K562 (cell line): ENCODE results near the gene AJUBA. TPM values are rescaled to one million over a fixed set of nuclear protein-coding genes. Genes with fewer than 3 reads are reported as not detected.
A peak's percentile ranks its signal among the peaks of the same experiment; 100 is the strongest.

Experiments used
- ATF3 ChIP-seq, 2 experiments: fragments of 450-650 bp in 1 of 2; sonication (generic) in 1 of 2; formaldehyde crosslinking in 1 of 2; IDR thresholded peaks in 1 of 2; conservative IDR thresholded peaks in 1 of 2; 2 replicates each; pipeline versions ENCODE4 v1.6.1 to v1.8.1; 2016 to 2023; ENCODE audit warnings: mild to moderate bottlenecking in 2 of 2, moderate library complexity in 2 of 2, inconsistent platforms in 1 of 2, missing genetic modification reagents in 1 of 2
- BCOR ChIP-seq: fragments of 450-650 bp; IDR thresholded peaks from 2 replicates; pipeline ENCODE4 v1.6.1; 2016
- CBX1 ChIP-seq: sonication (generic); IDR thresholded peaks from 2 replicates; pipeline ENCODE4 v1.6.1; 2016; ENCODE audit warnings: antibody characterized with exemption, low read depth, mild to moderate bottlenecking
- DPF2 ChIP-seq: fragments of 450-650 bp; IDR thresholded peaks from 2 replicates; pipeline ENCODE4 v1.6.1; 2016
- E2F4 ChIP-seq: sonication (generic); formaldehyde crosslinking; IDR thresholded peaks from 2 replicates; pipeline ENCODE4 v1.8.0; 2022; ENCODE audit warnings: mild to moderate bottlenecking, low read depth, missing genetic modification reagents
- EP300 ChIP-seq: IDR thresholded peaks from 2 replicates; pipeline ENCODE4 v1.6.1; 2012; ENCODE audit warnings: low read length, improper control_type of control experiment
- FOXP1 ChIP-seq: sonication (generic); formaldehyde crosslinking; IDR thresholded peaks from 2 replicates; pipeline ENCODE4 v1.8.0; 2022; ENCODE audit warnings: mild to moderate bottlenecking, missing genetic modification reagents
- JUN ChIP-seq, 2 experiments: sonication (generic) in 1 of 2; formaldehyde crosslinking in 1 of 2; IDR thresholded peaks; 2 replicates each; pipeline versions ENCODE4 v1.6.1 to v1.8.0; 2012 to 2022; ENCODE audit warnings: borderline replicate concordance in 2 of 2, mild to moderate bottlenecking in 2 of 2, improper control_type of control experiment in 1 of 2, low read depth in 1 of 2, low read length in 1 of 2, missing genetic modification reagents in 1 of 2
- MEF2A ChIP-seq: IDR thresholded peaks from 2 replicates; pipeline ENCODE4 v1.6.1; 2011; ENCODE audit warnings: low read depth, mild to moderate bottlenecking, low read length, moderate library complexity; ENCODE audit not compliant: control insufficient read depth
- MYC ChIP-seq, 2 experiments: fragments of 250-450 bp in 1 of 2; sonication (Bioruptor Pico) in 1 of 2; IDR thresholded peaks; 2 replicates each; pipeline versions ENCODE4 v1.5.1 to v1.6.1; 2012 to 2021; ENCODE audit warnings: low read depth in 2 of 2, borderline replicate concordance in 1 of 2, improper control_type of control experiment in 1 of 2, low read length in 1 of 2, mild to moderate bottlenecking in 1 of 2, moderate library complexity in 1 of 2
- NCOA4 ChIP-seq: fragments of 450-650 bp; IDR thresholded peaks from 2 replicates; pipeline ENCODE4 v1.6.1; 2018; ENCODE audit warnings: mild to moderate bottlenecking; ENCODE audit not compliant: partially characterized antibody
- POLR2H ChIP-seq: IDR thresholded peaks from 2 replicates; pipeline ENCODE4 v1.6.1; 2016; ENCODE audit warnings: missing genetic modification characterization, low read depth, mild to moderate bottlenecking, control low read depth, missing compliant biosample characterization, moderate library complexity
- POLR3A ChIP-seq: IDR thresholded peaks from 2 replicates; pipeline ENCODE4 v1.6.1; 2011; ENCODE audit warnings: borderline replicate concordance, mild to moderate bottlenecking, moderate library complexity; ENCODE audit not compliant: insufficient read length, insufficient read depth; ENCODE audit errors: extremely low read depth
- PTTG1 ChIP-seq: fragments of 450-650 bp; IDR thresholded peaks from 2 replicates; pipeline ENCODE4 v1.6.1; 2016; ENCODE audit warnings: low read depth, mild to moderate bottlenecking, missing genetic modification characterization, missing compliant biosample characterization
- SAFB ChIP-seq: fragments of 200-400 bp; formaldehyde crosslinking; IDR thresholded peaks from 2 replicates; pipeline ENCODE4 v1.6.1; 2017; ENCODE audit warnings: low read depth, low read length, borderline replicate concordance
- ZKSCAN1 ChIP-seq: fragments of 150-350 bp; IDR thresholded peaks from 2 replicates; pipeline ENCODE4 v1.6.1; 2016; ENCODE audit warnings: low read depth, low read length
- ZNF253 ChIP-seq: fragments of 250-450 bp; sonication (Bioruptor Pico); conservative IDR thresholded peaks from 2 replicates; pipeline ENCODE4 v1.6.1; 2021; ENCODE audit warnings: mild to moderate bottlenecking
- ZNF551 ChIP-seq: fragments of 250-450 bp; sonication (Bioruptor Pico); IDR thresholded peaks from 2 replicates; pipeline ENCODE4 v1.5.0; 2021; ENCODE audit warnings: mild to moderate bottlenecking, moderate library complexity
- polyA plus RNA-seq, 8 experiments: library from polyadenylated mRNA; depleted of rRNA in 4 of 8; stranded (reverse) in 5 of 8; unstranded in 3 of 8; fragments of >200 nt; fragmentation: Nextera tagmentation in 2 of 8; fragmentation: Illumina TruSeq in 1 of 8; extraction: Ambion mirVana in 2 of 8; extraction: Trizol in 1 of 8; gene quantifications; 2 replicates each; pipeline versions ENCODE4 v1.2.1 to v1.2.3, GENCODE V29; 2011 to 2014; ENCODE audit warnings: inconsistent platforms in 1 of 8, missing spikeins in 1 of 8
- total RNA-seq, 7 experiments: library from RNA; depleted of rRNA in 6 of 7; stranded (reverse); fragments of >200 nt in 6 of 7; fragmentation: Illumina TruSeq in 2 of 7; extraction: Trizol in 2 of 7; gene quantifications; 2 replicates each; pipeline versions ENCODE4 v1.2.1 to v1.2.3, GENCODE V29; 2011 to 2021; ENCODE audit warnings: low replicate concordance in 1 of 7
- TF ChIP-seq, protein P1 (sequence below): fragments of 250-450 bp; sonication (Bioruptor Pico); IDR thresholded peaks from 2 replicates; pipeline ENCODE4 v1.8.0; 2021; ENCODE audit warnings: moderate library complexity, mild to moderate bottlenecking, inconsistent platforms
- TF ChIP-seq, protein P2 (sequence below), 2 experiments: fragments of 250-450 bp in 1 of 2; fragments of 450-650 bp in 1 of 2; sonication (Bioruptor Pico) in 1 of 2; IDR thresholded peaks; 2 replicates each; pipeline versions ENCODE4 v1.6.1 to v1.8.0; 2016 to 2021; ENCODE audit warnings: mild to moderate bottlenecking in 2 of 2, moderate library complexity in 2 of 2, missing compliant biosample characterization in 1 of 2, missing genetic modification characterization in 1 of 2

Gene AJUBA
- total and polyA plus RNA-seq, 9 of the 15 experiments (the other 6 are each of a cell fraction or from before 2014, with no cell fraction given): 0.73 to 4.7 (median 2.8) TPM

GRCh38 chr14:23006544-23007419, 24.4 kb upstream of the AJUBA start (continued):
- TF ChIP-seq ATF3 (IDR thresholded peaks at IDR 0.05) (peak; percentile 83), ATF3 (CRISPR knock-in tag; conservative IDR thresholded peaks at IDR 0.05) (no peak; the same call in 1 of the 2 replicates), MYC (IDR thresholded peaks at IDR 0.05; ENCODE audit: low read depth, low read length) (peak; percentile 92), MYC (CRISPR knock-in tag; IDR thresholded peaks at IDR 0.05; ENCODE audit: borderline replicate concordance, low read depth) (peak; percentile 66; the same call in 1 of the 2 replicates), ZNF551 (CRISPR knock-in tag) (no peak), SAFB (peak; percentile 82), PTTG1 (no peak), BCOR (peak; percentile 53), POLR2H (tag) (peak; percentile 89), NCOA4 (no peak), FOXP1 (CRISPR knock-in tag) (peak; percentile 95), MEF2A (0 out of 2 replicates have a peak, but pooled peaks have one; percentile 21), POLR3A (no peak), JUN (IDR thresholded peaks at IDR 0.05; ENCODE audit: borderline replicate concordance, low read depth, low read length) (no peak), JUN (CRISPR knock-in tag; IDR thresholded peaks at IDR 0.05; ENCODE audit: borderline replicate concordance) (0 out of 2 replicates have a peak, but pooled peaks have one; percentile 80), DPF2 (0 out of 2 replicates have a peak, but pooled peaks have one; percentile 53), EP300 (0 out of 2 replicates have a peak, but pooled peaks have one; percentile 4), ZKSCAN1 (peak; percentile 16; the same call in 1 of the 2 replicates), E2F4 (CRISPR knock-in tag) (peak; percentile 39; the same call in 1 of the 2 replicates), ZNF253 (no peak), CBX1 (peak; percentile 58; the same call in 1 of the 2 replicates)
- TF ChIP-seq, protein P1, sequence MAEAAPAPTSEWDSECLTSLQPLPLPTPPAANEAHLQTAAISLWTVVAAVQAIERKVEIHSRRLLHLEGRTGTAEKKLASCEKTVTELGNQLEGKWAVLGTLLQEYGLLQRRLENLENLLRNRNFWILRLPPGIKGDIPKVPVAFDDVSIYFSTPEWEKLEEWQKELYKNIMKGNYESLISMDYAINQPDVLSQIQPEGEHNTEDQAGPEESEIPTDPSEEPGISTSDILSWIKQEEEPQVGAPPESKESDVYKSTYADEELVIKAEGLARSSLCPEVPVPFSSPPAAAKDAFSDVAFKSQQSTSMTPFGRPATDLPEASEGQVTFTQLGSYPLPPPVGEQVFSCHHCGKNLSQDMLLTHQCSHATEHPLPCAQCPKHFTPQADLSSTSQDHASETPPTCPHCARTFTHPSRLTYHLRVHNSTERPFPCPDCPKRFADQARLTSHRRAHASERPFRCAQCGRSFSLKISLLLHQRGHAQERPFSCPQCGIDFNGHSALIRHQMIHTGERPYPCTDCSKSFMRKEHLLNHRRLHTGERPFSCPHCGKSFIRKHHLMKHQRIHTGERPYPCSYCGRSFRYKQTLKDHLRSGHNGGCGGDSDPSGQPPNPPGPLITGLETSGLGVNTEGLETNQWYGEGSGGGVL (CRISPR knock-in tag): no peak
- TF ChIP-seq, protein P2, sequence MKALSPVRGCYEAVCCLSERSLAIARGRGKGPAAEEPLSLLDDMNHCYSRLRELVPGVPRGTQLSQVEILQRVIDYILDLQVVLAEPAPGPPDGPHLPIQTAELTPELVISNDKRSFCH (CRISPR knock-in tag; IDR thresholded peaks at IDR 0.05): no peak
- TF ChIP-seq, protein P2 (tag; IDR thresholded peaks at IDR 0.05): peak; percentile 41; the same call in 1 of the 2 replicates
